Thyroid gland (tissue), 4 donors: ENCODE results near the gene YIPF6. TPM values are rescaled to one million over a fixed set of nuclear protein-coding genes. Genes with fewer than 3 reads are reported as not detected.
"Not testable (repeated sequence)": the region's sequence is repeated elsewhere in the genome, so short reads cannot be mapped to it uniquely, and the experiment has no call there.

Source experiments
- DNase-seq, 2 donors: peaks; one replicate each; pipeline ENCODE4 v3.0.0-alpha.2; 2019
- H3K27ac ChIP-seq, 3 donors: fragments of 200-600 bp; sonication (generic); 1 replicate in 2 of 3; 2 replicates in 1 of 3; pipeline ENCODE4 v1.5.1; 2016 to 2019; ENCODE audit warnings: mild to moderate bottlenecking in 1 of 3, moderate library complexity in 1 of 3
- H3K27me3 ChIP-seq: fragments of 200-600 bp; sonication (generic); one replicate; pipeline ENCODE4 v1.5.1; 2019
- H3K36me3 ChIP-seq, 2 donors: fragments of 200-600 bp; sonication (generic); one replicate each; pipeline ENCODE4 v1.5.1; 2016 to 2019
- H3K4me1 ChIP-seq, 2 donors: fragments of 200-600 bp; sonication (generic); one replicate each; pipeline ENCODE4 v1.5.1; 2017 to 2019
- H3K4me3 ChIP-seq, 3 donors: fragments of 200-600 bp; sonication (generic); replicated peaks in 1 of 3; 1 replicate in 2 of 3; 2 replicates in 1 of 3; pipeline ENCODE4 v1.5.1; 2016; ENCODE audit warnings: mild to moderate bottlenecking in 1 of 3
- H3K9me3 ChIP-seq: fragments of 200-600 bp; sonication (generic); one replicate; pipeline ENCODE4 v1.5.1; 2017
- POLR2A ChIP-seq, 2 donors: fragments of 450-650 bp; IDR thresholded peaks; one replicate each; pipeline ENCODE4 v1.6.1; 2017; ENCODE audit warnings: antibody characterized with exemption in 2 of 2, mild to moderate bottlenecking in 2 of 2, moderate library complexity in 1 of 2
- WGBS, 2 donors: methylation state at CpG; one replicate each; pipeline ENCODE4 v1.1.5; 2017; 5-methylcytosine and 5-hydroxymethylcytosine counted together
- intact Hi-C: fragments of 100-400 bp; cut with DNase I; formaldehyde crosslinking; loops from one replicate; pipeline ENCODE4 v1.15.1; 2023
- total RNA-seq, 4 donors: library from RNA; depleted of rRNA; stranded (reverse); fragments of >200 nt; gene quantifications; one replicate each; pipeline ENCODE4 v1.2.3, GENCODE V29; 2016
- TF ChIP-seq, protein P1 (sequence below), 6 experiments: fragments of 200-600 bp in 3 of 6; fragments of 450-650 bp in 3 of 6; sonication (generic) in 3 of 6; IDR thresholded peaks; one replicate each; pipeline ENCODE4 v1.5.1; 2016 to 2019; ENCODE audit warnings: antibody characterized with exemption in 6 of 6, mild to moderate bottlenecking in 2 of 6, inconsistent platforms in 1 of 6, moderate library complexity in 1 of 6

Gene YIPF6
- total RNA-seq, 4 donors from 2014 or later = 35.2 to 65.4 (median 41.6) TPM

DNA sequence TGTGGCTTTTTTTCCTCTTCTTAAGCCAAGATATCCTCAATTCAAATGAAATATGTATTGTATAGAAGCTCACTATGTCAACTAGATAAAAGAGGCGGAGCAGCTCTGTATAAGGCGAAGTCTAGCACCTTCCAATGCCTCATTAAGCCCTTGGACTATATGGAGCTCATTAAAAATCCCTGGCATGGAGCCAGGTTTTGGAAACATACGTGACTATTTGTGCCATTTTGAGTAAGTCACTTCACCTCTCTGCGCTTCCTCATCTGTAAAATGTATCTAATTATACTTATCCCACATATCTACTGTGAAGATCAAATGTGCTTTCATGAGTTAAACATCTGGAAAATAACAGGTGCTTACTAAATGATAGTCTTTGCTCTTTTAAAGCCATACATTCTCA lies 57.2 kb downstream of the YIPF6 start:
- no peak overlapping the region for H3K27ac ChIP-seq
- no peaks in the 10 kb centered on the region for H3K4me1 ChIP-seq
- H3K27me3 ChIP-seq = no peaks in the 10 kb centered on the region
- DNase-seq = no peak
- intact Hi-C loops = no loop called here
- TF ChIP-seq, protein P1, sequence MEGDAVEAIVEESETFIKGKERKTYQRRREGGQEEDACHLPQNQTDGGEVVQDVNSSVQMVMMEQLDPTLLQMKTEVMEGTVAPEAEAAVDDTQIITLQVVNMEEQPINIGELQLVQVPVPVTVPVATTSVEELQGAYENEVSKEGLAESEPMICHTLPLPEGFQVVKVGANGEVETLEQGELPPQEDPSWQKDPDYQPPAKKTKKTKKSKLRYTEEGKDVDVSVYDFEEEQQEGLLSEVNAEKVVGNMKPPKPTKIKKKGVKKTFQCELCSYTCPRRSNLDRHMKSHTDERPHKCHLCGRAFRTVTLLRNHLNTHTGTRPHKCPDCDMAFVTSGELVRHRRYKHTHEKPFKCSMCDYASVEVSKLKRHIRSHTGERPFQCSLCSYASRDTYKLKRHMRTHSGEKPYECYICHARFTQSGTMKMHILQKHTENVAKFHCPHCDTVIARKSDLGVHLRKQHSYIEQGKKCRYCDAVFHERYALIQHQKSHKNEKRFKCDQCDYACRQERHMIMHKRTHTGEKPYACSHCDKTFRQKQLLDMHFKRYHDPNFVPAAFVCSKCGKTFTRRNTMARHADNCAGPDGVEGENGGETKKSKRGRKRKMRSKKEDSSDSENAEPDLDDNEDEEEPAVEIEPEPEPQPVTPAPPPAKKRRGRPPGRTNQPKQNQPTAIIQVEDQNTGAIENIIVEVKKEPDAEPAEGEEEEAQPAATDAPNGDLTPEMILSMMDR (IDR thresholded peaks at IDR 0.05) = no peak
- no peak for TF ChIP-seq POLR2A (IDR thresholded peaks at IDR 0.05)
- 83 to 87% methylated on average over 4 of the region's 4 CpGs for WGBS, 2 donors
- no peaks in the 10 kb centered on the region for H3K9me3 ChIP-seq
- no peak overlapping the region for H3K4me3 ChIP-seq
- H3K36me3 ChIP-seq = no peaks in the 10 kb centered on the region

- H3K27me3 ChIP-seq, H3K4me3 ChIP-seq, H3K9me3 ChIP-seq, H3K36me3 ChIP-seq, H3K4me1 ChIP-seq, DNase-seq, H3K27ac ChIP-seq, intact Hi-C loops: not testable (repeated sequence)
- 95 to 97% methylated on average over 8 of the region's 8 CpGs for WGBS, 2 donors
These were observed 58.3 kb downstream of the YIPF6 start for GRCh38 chrX:68557126-68557525.

DNA sequence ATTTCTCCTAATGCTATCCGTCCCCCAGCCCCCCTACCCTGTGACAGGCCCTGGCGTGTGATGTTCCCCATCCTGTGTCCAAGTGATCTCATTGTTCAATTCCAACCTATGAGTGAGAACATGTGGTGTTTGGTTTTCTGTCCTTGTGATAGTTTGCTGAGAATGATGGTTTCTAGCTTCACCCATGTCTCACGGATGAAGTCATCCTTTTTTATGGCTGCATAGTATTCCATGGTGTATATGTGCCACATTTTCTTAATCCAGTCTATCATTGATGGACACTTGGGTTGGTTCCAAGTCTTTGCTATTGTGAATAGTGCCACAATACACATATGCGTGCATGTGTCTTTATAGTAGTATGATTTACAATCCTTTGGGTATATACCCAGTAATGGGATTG lies 61.1 kb downstream of the YIPF6 start:
- 96 to 99% methylated on average over 4 of the region's 4 CpGs for WGBS, 2 donors
- H3K4me3 ChIP-seq, H3K4me1 ChIP-seq, H3K36me3 ChIP-seq, H3K27me3 ChIP-seq, DNase-seq, H3K9me3 ChIP-seq, intact Hi-C loops, H3K27ac ChIP-seq: not testable (repeated sequence)

DNA sequence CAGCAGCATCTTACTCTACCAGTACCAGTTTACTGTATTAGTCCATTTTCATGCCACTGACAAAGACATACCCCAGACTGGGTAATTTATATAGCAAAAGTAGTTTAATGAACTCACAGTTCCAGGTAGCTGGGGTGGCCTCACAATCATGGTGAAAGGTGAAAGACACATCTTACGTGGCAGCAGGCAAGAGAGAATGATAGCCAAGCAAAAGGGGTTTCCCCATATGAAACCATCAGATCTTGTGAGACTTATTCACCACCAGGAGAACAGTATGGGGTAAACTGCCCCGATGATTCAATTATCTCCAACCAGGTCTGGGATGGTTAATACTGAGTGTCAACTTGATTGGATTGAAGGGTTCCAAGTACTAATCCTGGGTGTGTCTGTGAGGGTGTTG lies 69.3 kb downstream of the YIPF6 start:
- Histone ChIP-seq H3K4me1 (no peaks in the 10 kb centered on the region), H3K27ac (no peak overlapping the region), H3K27me3 (no peaks in the 10 kb centered on the region), H3K9me3 (no peaks in the 10 kb centered on the region), H3K4me3 (no peak overlapping the region), H3K36me3 (no peaks in the 10 kb centered on the region)
- 95 to 100% methylated on average over 2 of the region's 2 CpGs for WGBS, 2 donors
- no peak for TF ChIP-seq POLR2A (IDR thresholded peaks at IDR 0.05)
- TF ChIP-seq, protein P1 (IDR thresholded peaks at IDR 0.05) = no peak
- DNase-seq = no peak
- intact Hi-C loops = no loop called here

- WGBS, 2 donors = 87 to 89% methylated on average over 4 of the region's 4 CpGs
These were observed 71.7 kb downstream of the YIPF6 start for GRCh38 chrX:68570598-68570997.

GRCh38 chrX:68571292-68571609 lies 72.4 kb downstream of the YIPF6 start:
- Histone ChIP-seq H3K9me3 (no peaks in the 10 kb centered on the region), H3K4me1 (no peaks in the 10 kb centered on the region), H3K4me3 (no peak overlapping the region), H3K27ac (no peak overlapping the region), H3K36me3 (no peaks in the 10 kb centered on the region), H3K27me3 (no peaks in the 10 kb centered on the region)
- 91 to 100% methylated on average over 2 to 3 of the region's 3 CpGs for WGBS, 2 donors
- TF ChIP-seq POLR2A (IDR thresholded peaks at IDR 0.05) = no peak
- TF ChIP-seq, protein P1 (IDR thresholded peaks at IDR 0.05) = no peak
- DNase-seq = no peak
- intact Hi-C loops = no loop called here

More at GRCh38 chrX:68570598-68570997, 71.7 kb downstream of the YIPF6 start:
- Histone ChIP-seq H3K27me3 (no peaks in the 10 kb centered on the region), H3K4me1 (no peaks in the 10 kb centered on the region), H3K27ac (no peak overlapping the region), H3K9me3 (no peaks in the 10 kb centered on the region), H3K36me3 (no peaks in the 10 kb centered on the region), H3K4me3 (no peak overlapping the region)
- intact Hi-C loops = no loop called here
- DNase-seq = no peak
- no peak for TF ChIP-seq POLR2A (IDR thresholded peaks at IDR 0.05)
- TF ChIP-seq, protein P1 (IDR thresholded peaks at IDR 0.05) = no peak
